Transverse colon (tissue), 3 donors: ENCODE measurements around the gene ZC3H12D.

Experiments
- CTCF ChIP-seq, 5 experiments: fragments of 200-600 bp in 3 of 5; fragments of 450-650 bp in 2 of 5; sonication (generic) in 3 of 5; IDR thresholded peaks; 1 replicate in 2 of 5; 2 replicates in 3 of 5; pipeline ENCODE4 v1.5.1; 2016 to 2017; ENCODE audit warnings: antibody characterized with exemption in 5 of 5, inconsistent platforms in 3 of 5, mild to moderate bottlenecking in 2 of 5, moderate library complexity in 1 of 5
- POLR2A ChIP-seq: fragments of 450-650 bp; IDR thresholded peaks from one replicate; pipeline ENCODE4 v1.6.1; 2016; ENCODE audit warnings: antibody characterized with exemption, mild to moderate bottlenecking, moderate library complexity

GRCh38 chr6:149446791-149447376 lies 37.9 kb downstream of the ZC3H12D start:
- TF ChIP-seq CTCF (IDR thresholded peaks at IDR 0.05), result no peak
- no peak for TF ChIP-seq POLR2A
